Lung (tissue), 12 donors: ENCODE data around the gene OPRD1. TPM values are rescaled to one million over a fixed set of nuclear protein-coding genes. Genes with fewer than 3 reads are reported as not detected.
"Not testable (repeated sequence)": the region's sequence is repeated elsewhere in the genome, so short reads cannot be mapped to it uniquely, and the experiment has no call there.

Experiments
- ATAC-seq: fragments of 200-7000 bp; cut with Tn5 transposase; one replicate; pipeline ENCODE4 v1.9.1; 2020; ENCODE audit warnings: moderate number of reproducible peaks; ENCODE audit not compliant: insufficient read depth, low FRiP score
- DNase-seq, 3 donors: peaks; one replicate each; pipeline ENCODE4 v3.0.0-alpha.2; 2013 to 2017
- H3K27ac ChIP-seq, 2 donors: one replicate each; pipeline ENCODE4 v1.5.1; 2013; ENCODE audit warnings: mild to moderate bottlenecking in 2 of 2, moderate library complexity in 2 of 2, control low read depth in 1 of 2, inconsistent platforms in 1 of 2, low read depth in 1 of 2, low read length in 1 of 2
- H3K27me3 ChIP-seq, 3 donors: one replicate each; pipeline ENCODE4 v1.5.1; 2013; ENCODE audit warnings: low read length in 2 of 3; ENCODE audit not compliant: control insufficient read depth in 3 of 3, insufficient read depth in 3 of 3
- H3K36me3 ChIP-seq, 4 donors: one replicate each; pipeline ENCODE4 v1.5.1; 2013; ENCODE audit warnings: low read length in 4 of 4, mild to moderate bottlenecking in 1 of 4, moderate library complexity in 1 of 4; ENCODE audit not compliant: control insufficient read depth in 4 of 4, insufficient read depth in 4 of 4
- H3K4me1 ChIP-seq, 5 donors: one replicate each; pipeline ENCODE4 v1.5.1; 2013; ENCODE audit warnings: low read length in 5 of 5, mild to moderate bottlenecking in 2 of 5, moderate library complexity in 1 of 5; ENCODE audit not compliant: control insufficient read depth in 5 of 5, insufficient read depth in 5 of 5
- H3K4me3 ChIP-seq: one replicate; pipeline ENCODE4 v1.5.1; 2013; ENCODE audit warnings: mild to moderate bottlenecking, control low read depth, moderate library complexity
- H3K9ac ChIP-seq, 2 donors: one replicate each; pipeline ENCODE4 v1.5.1; 2013; ENCODE audit warnings: low read length in 2 of 2, control low read depth in 1 of 2; ENCODE audit not compliant: insufficient read depth in 1 of 2
- H3K9me3 ChIP-seq, 4 donors: one replicate each; pipeline ENCODE4 v1.5.1; 2013; ENCODE audit warnings: low read length in 3 of 4, mild to moderate bottlenecking in 1 of 4, moderate library complexity in 1 of 4; ENCODE audit not compliant: control insufficient read depth in 4 of 4, insufficient read depth in 3 of 4
- WGBS, 2 donors: extraction: QIAGEN DNeasy Blood & Tissue Kit; methylation state at CpG; one replicate each; pipeline ENCODE4 v1.1.7; 2013; 5-methylcytosine and 5-hydroxymethylcytosine counted together
- polyA plus RNA-seq, 2 donors: library from polyadenylated mRNA; stranded (reverse); fragments of 200-250 nt; gene quantifications; one replicate each; pipeline ENCODE4 v1.2.1, GENCODE V29; 2013
- total RNA-seq, 2 donors: library from RNA; depleted of rRNA in 1 of 2; stranded (reverse); fragments of >200 nt in 1 of 2; gene quantifications; one replicate each; pipeline ENCODE4 v1.2.1, GENCODE V29; 2014 to 2021
- TF ChIP-seq, protein P1 (sequence below): IDR thresholded peaks from 2 replicates; pipeline ENCODE4 v1.5.1; 2012; ENCODE audit warnings: mild to moderate bottlenecking; ENCODE audit errors: control extremely low read depth, extremely low read depth
- donor health status: control.
- donor health status: control.
- donor health status: Bipolar disorder and iron deficiency.
- donor health status: healthy.
- donor health status: DM: yes; HTN: yes; CAD: no.

Gene OPRD1
- total and polyA plus RNA-seq, 4 donors, result 0.01 to 0.28 (median 0.02) TPM; not detected in 1

DNA sequence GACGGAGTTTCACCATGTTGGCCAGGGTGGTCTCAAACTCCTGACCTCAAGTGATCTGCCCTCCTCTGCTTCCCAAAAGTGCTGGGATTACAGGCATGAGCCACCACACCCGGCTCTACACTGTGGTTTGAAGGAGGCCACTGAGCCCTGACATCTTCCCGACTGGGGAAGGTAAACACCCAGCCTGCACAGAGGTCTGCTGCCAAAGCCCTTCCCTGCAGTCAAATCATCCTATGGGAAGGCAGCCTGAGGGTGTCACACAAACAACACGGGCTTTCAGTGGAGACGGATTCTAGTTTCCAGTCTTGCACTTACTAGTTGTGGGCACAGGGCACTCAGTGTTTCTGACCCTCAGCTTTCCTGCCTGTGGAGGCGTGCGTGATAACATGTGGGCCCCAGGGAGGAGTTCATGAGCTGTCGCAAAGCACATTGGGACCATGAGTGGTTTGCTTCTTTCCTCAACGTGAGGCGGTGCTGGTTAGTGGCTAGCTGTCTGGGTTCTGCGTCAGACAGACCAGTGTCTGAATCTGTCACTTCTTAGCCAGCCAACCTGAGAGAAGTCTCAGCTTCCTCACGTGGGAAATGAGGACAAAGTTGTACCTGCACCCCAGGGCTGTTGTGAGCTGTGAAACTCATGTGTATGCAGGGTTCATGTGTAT, 21.5 kb upstream of the OPRD1 start:
- TF ChIP-seq, protein P1, sequence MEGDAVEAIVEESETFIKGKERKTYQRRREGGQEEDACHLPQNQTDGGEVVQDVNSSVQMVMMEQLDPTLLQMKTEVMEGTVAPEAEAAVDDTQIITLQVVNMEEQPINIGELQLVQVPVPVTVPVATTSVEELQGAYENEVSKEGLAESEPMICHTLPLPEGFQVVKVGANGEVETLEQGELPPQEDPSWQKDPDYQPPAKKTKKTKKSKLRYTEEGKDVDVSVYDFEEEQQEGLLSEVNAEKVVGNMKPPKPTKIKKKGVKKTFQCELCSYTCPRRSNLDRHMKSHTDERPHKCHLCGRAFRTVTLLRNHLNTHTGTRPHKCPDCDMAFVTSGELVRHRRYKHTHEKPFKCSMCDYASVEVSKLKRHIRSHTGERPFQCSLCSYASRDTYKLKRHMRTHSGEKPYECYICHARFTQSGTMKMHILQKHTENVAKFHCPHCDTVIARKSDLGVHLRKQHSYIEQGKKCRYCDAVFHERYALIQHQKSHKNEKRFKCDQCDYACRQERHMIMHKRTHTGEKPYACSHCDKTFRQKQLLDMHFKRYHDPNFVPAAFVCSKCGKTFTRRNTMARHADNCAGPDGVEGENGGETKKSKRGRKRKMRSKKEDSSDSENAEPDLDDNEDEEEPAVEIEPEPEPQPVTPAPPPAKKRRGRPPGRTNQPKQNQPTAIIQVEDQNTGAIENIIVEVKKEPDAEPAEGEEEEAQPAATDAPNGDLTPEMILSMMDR, result no peak
- WGBS, 2 donors, result 73 to 76% methylated on average over 12 of the region's 12 CpGs

DNA sequence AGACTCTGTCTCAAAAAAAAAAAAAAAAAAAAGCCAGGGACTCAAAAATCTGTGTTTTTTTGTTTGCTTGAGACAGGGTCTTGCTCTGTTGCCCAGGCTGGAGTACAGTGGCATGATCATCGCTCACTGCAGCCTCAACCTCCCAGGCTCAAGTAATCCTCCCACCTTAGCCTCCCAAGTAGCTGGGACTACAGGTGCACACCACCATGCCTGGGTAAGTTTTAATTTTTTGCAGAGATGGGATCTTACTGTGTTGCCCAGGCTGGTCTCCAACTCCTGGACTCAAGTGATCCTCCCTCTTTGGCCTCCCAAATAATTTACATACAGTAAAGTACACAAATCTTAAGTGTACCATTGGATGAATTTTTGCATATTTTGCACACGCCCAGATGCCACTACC, 20.0 kb upstream of the OPRD1 start:
- not testable (repeated sequence) for DNase-seq, H3K9me3 ChIP-seq, H3K27ac ChIP-seq, H3K36me3 ChIP-seq, H3K27me3 ChIP-seq, H3K4me1 ChIP-seq, H3K9ac ChIP-seq, ATAC-seq, H3K4me3 ChIP-seq
- WGBS, 2 donors, result 92 to 95% methylated on average over 2 of the region's 2 CpGs

More for the DNA sequence above, 21.5 kb upstream of the OPRD1 start:
- no peaks in the 10 kb centered on the region for H3K4me1 ChIP-seq
- no peak overlapping the region for H3K4me3 ChIP-seq
- DNase-seq (no peak), ATAC-seq (no peak)
- no peaks in the 10 kb centered on the region for H3K27me3 ChIP-seq
- no peak overlapping the region for H3K9ac ChIP-seq
- H3K36me3 ChIP-seq, result no peaks in the 10 kb centered on the region
- no peak overlapping the region for H3K27ac ChIP-seq
- H3K9me3 ChIP-seq, result no peaks in the 10 kb centered on the region

DNA sequence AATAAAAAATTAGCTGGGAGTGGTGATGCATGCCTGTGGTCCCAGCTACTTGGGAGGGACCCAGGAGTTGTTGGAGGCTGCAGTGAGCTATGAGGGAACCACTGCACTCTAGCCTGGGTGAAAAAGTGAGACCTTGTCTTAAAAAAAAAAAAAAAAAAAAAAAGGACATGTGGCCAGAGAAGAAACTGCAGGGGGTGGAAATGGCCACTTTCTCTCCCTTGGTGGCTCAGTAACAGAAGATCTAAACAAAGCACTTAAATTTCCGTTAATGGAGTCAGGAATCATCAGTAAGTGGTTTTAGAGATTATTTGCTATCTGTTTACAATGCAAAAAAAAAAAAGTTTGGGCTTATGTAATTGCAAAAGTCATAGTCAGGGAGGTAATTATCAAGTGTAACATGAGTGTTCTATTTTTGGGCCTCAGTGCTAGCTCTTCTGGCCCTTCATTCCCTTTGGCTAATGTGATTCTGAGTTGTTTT, 19.3 kb upstream of the OPRD1 start:
- Histone ChIP-seq H3K27me3 (peaks cover 0 to 4% (median 0%) of the 10 kb centered on the region in 3 donors), H3K36me3 (no peaks in the 10 kb centered on the region), H3K4me1 (peaks cover 0 to 4% (median 0%) of the 10 kb centered on the region in 5 donors), H3K9ac (no peak overlapping the region), H3K27ac (no peak overlapping the region), H3K4me3 (no peak overlapping the region), H3K9me3 (no peaks in the 10 kb centered on the region)
- DNase-seq, result no peak
- TF ChIP-seq, protein P1, result no peak
- 74 to 100% methylated on average over 1 of the region's 1 CpG for WGBS, 2 donors
- ATAC-seq, result no peak

DNA sequence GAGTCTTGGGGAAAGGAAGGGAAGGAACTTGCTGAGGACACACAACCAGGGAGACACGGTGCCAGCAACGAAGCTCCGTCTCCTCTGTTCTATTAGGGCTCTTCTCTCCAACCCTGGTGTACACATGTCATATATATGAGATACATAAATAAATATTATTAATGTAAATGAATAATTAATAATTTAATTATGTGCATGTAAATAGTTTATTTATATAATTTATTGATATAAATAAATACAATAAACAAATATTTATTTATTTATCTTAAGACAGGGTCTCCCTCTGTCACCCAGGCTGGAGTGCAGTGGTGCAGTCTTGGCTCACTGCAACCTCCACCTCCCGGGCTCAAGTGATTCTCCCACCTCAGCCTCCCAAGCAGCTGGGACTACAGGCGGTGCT, 17.4 kb upstream of the OPRD1 start:
- H3K27ac ChIP-seq, H3K27me3 ChIP-seq, H3K36me3 ChIP-seq, H3K4me3 ChIP-seq, H3K9me3 ChIP-seq, H3K9ac ChIP-seq, ATAC-seq, DNase-seq, H3K4me1 ChIP-seq: not testable (repeated sequence)
- WGBS, 2 donors, result 94 to 95% methylated on average over 5 of the region's 5 CpGs
